GF-D8 (cell line): ENCODE data around the gene ASTN1.

Experiments used
- DNase-seq: peaks from one replicate; lab custom pipeline; 2025; lab: John Stamatoyannopoulos, UW

The ASTN1 gene

GRCh38 chr1:177163844-177164379, 600 bp downstream of the ASTN1 start:
- no peak for DNase-seq

- DNase-seq, result no peak
Measured at GRCh38 chr1:177162243-177162642, 2.3 kb downstream of the ASTN1 start.

- no peak for DNase-seq
Measured at GRCh38 chr1:177146499-177146898, 18.0 kb downstream of the ASTN1 start.

GRCh38 chr1:177145106-177146070, 19.1 kb downstream of the ASTN1 start:
- DNase-seq, result no peak

- DNase-seq, result no peak
Measured at GRCh38 chr1:177142791-177143271, 21.7 kb downstream of the ASTN1 start.

GRCh38 chr1:177142010-177142409, 22.5 kb downstream of the ASTN1 start:
- DNase-seq, result no peak

- DNase-seq, result no peak
Measured at GRCh38 chr1:177138347-177138746, 26.2 kb downstream of the ASTN1 start.

GRCh38 chr1:177137814-177138213, 26.7 kb downstream of the ASTN1 start:
- DNase-seq, result no peak

GRCh38 chr1:177135250-177135649, 29.3 kb downstream of the ASTN1 start:
- no peak for DNase-seq

GRCh38 chr1:177133977-177134538, 30.5 kb downstream of the ASTN1 start:
- no peak for DNase-seq

- no peak for DNase-seq
Measured at GRCh38 chr1:177132141-177132540, 32.4 kb downstream of the ASTN1 start.

- DNase-seq, result no peak
Measured at GRCh38 chr1:177131723-177132122, 32.8 kb downstream of the ASTN1 start.

- DNase-seq, result no peak
Measured at GRCh38 chr1:177130451-177130945, 34.0 kb downstream of the ASTN1 start.

- no peak for DNase-seq
Measured at GRCh38 chr1:177128665-177129281, 35.7 kb downstream of the ASTN1 start.

- no peak for DNase-seq
Measured at GRCh38 chr1:177126267-177126666, 38.2 kb downstream of the ASTN1 start.

- DNase-seq, result no peak
Measured at GRCh38 chr1:177124577-177125278, 39.8 kb downstream of the ASTN1 start.

GRCh38 chr1:177122461-177123251, 41.9 kb downstream of the ASTN1 start:
- DNase-seq, result no peak

- DNase-seq, result no peak
Measured at GRCh38 chr1:177119311-177119710, 45.2 kb downstream of the ASTN1 start.

- DNase-seq, result no peak
Measured at GRCh38 chr1:177118901-177119300, 45.6 kb downstream of the ASTN1 start.

- no peak for DNase-seq
Measured at GRCh38 chr1:177116941-177117340, 47.6 kb downstream of the ASTN1 start.
